ENCODE measurements around the gene UMODL1.

UMODL1 gene

DNA sequence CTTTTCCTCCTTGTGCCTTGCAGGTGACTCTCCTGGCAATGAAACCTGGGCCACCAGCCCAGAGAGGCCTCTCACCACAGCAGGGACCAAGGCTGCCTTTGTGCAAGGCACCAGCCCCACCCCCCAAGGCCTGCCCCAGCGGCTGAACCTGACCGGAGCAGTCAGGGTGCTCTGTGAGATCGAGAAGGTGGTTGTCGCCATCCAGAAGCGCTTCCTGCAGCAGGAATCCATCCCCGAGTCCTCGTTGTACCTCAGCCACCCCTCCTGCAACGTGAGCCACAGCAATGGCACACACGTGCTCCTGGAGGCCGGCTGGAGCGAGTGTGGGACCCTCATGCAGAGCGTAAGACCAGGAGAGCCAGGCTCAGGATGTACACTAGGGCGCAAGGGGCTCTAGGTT, 51.7 kb downstream of the UMODL1 start:
- TF ChIP-seq, protein P1, sequence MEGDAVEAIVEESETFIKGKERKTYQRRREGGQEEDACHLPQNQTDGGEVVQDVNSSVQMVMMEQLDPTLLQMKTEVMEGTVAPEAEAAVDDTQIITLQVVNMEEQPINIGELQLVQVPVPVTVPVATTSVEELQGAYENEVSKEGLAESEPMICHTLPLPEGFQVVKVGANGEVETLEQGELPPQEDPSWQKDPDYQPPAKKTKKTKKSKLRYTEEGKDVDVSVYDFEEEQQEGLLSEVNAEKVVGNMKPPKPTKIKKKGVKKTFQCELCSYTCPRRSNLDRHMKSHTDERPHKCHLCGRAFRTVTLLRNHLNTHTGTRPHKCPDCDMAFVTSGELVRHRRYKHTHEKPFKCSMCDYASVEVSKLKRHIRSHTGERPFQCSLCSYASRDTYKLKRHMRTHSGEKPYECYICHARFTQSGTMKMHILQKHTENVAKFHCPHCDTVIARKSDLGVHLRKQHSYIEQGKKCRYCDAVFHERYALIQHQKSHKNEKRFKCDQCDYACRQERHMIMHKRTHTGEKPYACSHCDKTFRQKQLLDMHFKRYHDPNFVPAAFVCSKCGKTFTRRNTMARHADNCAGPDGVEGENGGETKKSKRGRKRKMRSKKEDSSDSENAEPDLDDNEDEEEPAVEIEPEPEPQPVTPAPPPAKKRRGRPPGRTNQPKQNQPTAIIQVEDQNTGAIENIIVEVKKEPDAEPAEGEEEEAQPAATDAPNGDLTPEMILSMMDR (conservative IDR thresholded peaks at IDR 0.05; ENCODE audit: low read depth): no peak
- peak overlapping the region; percentile 51; the same call in 1 of the 2 replicates for H3K27ac ChIP-seq
- ChIA-PET CTCF (no interaction called here), POLR2A (ENCODE audit: low non-redundant PET) (no interaction called here)
- no peak for DNase-seq (ENCODE audit: low spot score)

DNA sequence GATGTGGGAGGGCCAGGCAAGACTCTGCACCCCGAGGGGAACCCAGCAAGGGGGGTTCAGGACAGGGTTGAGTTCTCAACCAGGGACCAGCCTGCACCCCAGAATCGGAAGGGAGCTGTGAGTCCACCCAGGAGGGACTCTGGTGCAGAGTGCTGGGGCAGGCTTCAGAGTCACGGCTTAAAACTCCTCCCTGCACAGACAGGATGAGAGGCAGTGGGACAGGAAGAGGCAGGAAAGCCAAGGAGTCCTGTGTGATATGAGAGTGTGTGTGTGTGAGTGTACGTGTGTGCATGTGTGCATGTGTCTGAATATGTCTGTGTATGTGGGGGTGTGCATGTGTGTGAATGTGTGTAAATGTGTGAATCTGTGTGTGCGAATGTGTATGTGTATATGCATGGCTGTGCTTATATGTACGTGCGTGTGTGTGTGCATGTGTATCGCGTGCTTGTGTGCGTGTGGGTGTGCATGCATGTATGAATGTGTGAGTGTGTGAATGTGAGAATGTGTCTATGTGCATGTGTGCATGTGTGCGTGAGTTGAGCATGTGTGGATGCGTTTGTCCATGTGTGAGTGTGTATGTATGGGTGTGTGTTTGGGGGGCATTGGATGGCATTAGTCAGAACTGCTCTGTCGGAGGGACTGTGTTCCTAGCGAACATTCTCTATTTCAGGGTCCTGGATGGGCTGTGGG, 52.2 kb downstream of the UMODL1 start:
- TF ChIP-seq, protein P1 (conservative IDR thresholded peaks at IDR 0.05; ENCODE audit: low read depth): no peak
- DNase-seq (ENCODE audit: low spot score): no peak
- H3K27ac ChIP-seq: no peak overlapping the region
- POLR2A ChIA-PET (ENCODE audit: low non-redundant PET): no interaction called here
- CTCF ChIA-PET: no interaction called here

DNA sequence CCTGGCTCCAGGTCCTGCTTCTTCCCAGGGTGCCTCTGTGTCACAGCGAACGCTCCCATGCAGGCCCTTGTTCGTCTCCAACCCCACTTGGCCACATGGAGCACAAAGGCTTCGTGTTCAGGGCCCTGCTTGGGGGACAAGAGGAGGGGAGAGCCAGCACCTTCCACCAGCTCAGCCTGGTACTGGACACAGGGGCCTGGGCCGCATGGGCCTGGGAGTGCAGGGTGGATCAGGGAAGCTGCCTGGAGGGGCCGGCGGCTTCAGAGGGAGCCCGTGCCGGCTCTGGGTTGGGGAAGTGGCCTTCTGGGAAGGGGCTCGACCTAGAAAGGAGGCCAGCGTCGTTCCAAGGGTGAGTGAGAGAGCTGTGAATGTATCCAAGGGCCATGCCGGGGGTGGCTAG, 53.0 kb downstream of the UMODL1 start:
- no peak overlapping the region for H3K27ac ChIP-seq
- TF ChIP-seq, protein P1 (conservative IDR thresholded peaks at IDR 0.05; ENCODE audit: low read depth): no peak
- CTCF ChIA-PET: no interaction called here
- no peak for DNase-seq (ENCODE audit: low spot score)
- POLR2A ChIA-PET (ENCODE audit: low non-redundant PET): no interaction called here

DNA sequence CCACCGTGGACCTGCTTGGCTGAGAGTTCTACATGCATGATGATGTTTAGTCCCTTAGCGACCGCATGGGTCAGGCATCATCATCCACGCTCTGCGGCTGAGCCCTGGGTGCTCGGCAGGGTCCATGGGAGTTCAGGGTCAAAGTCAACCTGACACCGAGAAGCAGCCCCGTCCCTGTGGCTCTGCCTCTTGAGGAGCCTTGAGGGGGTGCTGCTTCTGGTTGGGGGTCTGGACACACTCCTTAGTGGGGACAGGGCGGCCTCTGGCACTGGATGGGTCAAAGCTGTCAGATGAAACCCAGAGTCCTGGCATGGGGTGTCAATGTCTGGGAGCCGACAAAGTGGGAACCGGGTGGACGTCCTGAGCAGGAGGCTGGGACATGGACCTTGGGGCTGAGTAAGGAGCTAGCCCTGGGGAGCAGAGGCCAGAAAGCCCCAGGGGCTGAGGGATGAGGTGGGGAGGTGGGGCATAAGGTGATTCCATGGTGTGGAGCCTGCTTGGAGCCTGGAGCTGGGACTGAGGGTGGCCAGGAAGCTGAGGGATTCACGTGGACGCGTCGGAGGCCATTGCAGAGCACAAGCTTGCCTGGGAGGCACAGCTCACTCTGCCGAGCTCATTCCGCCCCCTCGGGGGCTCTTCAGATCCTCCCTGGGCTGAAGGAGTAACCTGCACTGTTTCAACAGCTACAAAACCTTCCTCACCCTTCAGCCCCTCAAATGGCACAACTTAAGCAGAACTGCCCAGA, 53.9 kb downstream of the UMODL1 start:
- CTCF ChIA-PET: interaction anchor here (0.5 to 1.3 kb wide), 7 partner anchors 20 to 595 kb away, joined by 3 to 4 read pairs (median 3); no protein-coding TSS in a partner anchor
- peak overlapping the region; percentile 61 for H3K27ac ChIP-seq
- POLR2A ChIA-PET (ENCODE audit: low non-redundant PET): no interaction called here
- no peak for DNase-seq (ENCODE audit: low spot score)
- TF ChIP-seq, protein P1 (conservative IDR thresholded peaks at IDR 0.05; ENCODE audit: low read depth): no peak

DNA sequence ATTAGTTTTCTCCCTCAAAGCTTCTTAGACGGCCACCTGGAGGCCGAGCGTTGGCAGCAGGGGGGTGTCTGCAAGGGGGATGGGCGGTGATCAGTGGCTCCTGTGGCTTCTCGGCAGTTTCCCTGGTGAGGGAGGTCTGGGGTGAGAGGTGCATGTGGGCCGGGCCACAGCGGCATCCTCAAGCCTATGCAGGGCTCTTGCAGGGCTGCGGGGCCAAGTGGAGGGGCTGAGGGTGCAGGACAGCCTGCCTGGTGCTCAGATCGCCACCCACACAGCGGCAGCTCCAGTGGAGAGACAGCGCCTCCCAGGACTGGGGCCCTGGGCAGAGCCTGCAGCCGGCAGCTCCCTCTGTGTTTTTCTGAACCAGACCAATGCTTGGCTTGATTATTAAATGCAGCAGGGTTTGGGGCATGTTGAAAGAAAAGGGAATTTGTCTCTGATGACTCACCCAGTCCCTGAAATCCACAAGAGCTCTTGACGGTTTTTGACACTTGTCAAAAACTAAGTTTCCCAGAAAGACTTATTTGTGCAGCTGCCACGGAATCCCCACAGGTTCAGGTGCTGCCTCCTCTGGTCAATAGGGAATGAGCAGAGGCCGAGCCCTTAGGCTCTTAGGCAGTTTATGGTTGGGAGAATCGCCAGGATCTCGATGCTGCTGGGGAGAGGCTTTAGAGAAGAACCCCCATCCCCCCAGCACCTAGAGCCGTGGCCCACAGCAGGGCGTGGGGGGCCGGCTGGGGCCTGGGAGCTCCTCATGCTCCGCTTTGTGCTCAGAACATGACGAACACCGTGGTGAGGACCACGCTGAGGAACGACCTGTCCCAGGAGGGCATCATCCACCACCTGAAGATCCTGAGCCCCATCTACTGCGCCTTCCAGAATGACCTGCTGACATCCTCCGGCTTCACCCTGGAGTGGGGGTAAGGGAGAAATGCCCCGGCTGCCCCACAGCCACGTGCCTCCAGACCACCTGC, 54.7 kb downstream of the UMODL1 start:
- no peak for DNase-seq (ENCODE audit: low spot score)
- TF ChIP-seq, protein P1 (conservative IDR thresholded peaks at IDR 0.05; ENCODE audit: low read depth): peak; percentile 17; the same call in 1 of the 2 replicates
- ChIA-PET POLR2A (ENCODE audit: low non-redundant PET) (no interaction called here), CTCF (interaction anchor here (0.6 to 1.3 kb wide), 5 partner anchors 19 to 596 kb away, joined by 3 to 4 read pairs (median 3); no protein-coding TSS in a partner anchor)
- peak overlapping the region; percentile 61 for H3K27ac ChIP-seq
